Left hindlimb (tissue), 1 donor: ENCODE data around the gene USP17L20.
"Not testable (repeated sequence)": the region's sequence is repeated elsewhere in the genome, so short reads cannot be mapped to it uniquely, and the experiment has no call there.

Experiments
- DNase-seq: peaks from one replicate; pipeline ENCODE4 v3.0.0-alpha.2; 2018

The USP17L20 gene, protein sequence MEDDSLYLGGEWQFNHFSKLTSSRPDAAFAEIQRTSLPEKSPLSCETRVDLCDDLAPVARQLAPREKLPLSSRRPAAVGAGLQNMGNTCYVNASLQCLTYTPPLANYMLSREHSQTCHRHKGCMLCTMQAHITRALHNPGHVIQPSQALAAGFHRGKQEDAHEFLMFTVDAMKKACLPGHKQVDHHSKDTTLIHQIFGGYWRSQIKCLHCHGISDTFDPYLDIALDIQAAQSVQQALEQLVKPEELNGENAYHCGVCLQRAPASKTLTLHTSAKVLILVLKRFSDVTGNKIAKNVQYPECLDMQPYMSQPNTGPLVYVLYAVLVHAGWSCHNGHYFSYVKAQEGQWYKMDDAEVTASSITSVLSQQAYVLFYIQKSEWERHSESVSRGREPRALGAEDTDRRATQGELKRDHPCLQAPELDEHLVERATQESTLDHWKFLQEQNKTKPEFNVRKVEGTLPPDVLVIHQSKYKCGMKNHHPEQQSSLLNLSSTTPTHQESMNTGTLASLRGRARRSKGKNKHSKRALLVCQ

DNA sequence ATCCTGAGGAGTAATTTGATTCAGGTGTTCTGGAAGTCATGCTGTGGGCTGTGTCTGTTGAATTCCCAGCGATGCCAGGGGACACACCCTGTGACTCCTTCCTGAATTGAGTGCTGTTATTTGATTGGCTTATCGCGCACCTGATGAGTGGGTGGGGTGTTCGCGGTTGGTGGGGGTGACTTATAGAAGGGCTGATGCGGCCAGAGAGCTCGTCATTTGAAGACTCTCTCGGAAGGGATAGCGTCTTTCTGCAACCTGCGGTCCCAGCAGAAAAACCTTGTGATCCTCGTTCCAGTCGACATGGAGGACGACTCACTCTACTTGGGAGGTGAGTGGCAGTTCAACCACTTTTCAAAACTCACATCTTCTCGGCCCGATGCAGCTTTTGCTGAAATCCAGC, at the start of gene USP17L20:
Gene USP17L20 (plus strand): TSS at position 301 of the 400 bp plus-strand sequence. CDS start 0 bp downstream, at position 301.
- DNase-seq = not testable (repeated sequence)

DNA sequence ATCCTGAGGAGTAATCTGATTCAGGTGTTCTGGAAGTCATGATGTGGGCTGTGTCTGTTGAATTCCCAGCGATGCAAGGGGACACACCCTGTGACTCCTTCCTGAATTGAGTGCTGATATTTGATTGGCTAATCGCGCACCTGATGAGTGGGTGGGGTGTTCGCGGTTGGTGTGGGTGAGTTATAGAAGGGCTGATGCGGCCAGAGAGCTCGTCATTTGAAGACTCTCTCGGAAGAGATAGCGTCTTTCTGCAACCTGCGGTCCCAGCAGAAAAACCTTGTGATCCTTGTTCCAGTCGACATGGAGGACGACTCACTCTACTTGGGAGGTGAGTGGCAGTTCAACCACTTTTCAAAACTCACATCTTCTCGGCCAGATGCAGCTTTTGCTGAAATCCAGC, 47.6 kb upstream of the USP17L20 start, which contains the start of gene USP17L10:
Gene USP17L10 (plus strand): TSS at position 301 of the 400 bp plus-strand sequence. CDS start 0 bp downstream, at position 301.
- not testable (repeated sequence) for DNase-seq

DNA sequence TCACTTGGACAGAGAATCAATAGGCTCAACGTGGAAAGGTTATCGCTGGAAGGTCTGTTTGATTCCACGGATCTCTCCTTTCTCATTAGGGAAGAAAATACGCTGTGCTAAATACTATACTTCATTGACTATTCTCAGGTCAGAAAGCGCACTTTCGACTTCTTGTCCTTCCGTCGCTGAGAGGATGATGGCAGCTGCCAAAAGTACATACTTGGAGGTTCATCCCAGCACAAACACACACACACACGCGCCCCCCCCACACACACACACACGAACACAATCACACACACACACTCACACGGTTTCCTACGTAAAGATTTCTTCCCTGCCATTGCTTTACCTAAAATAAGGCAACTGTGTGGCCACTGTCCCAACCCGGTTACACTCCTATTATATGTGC, 43.2 kb upstream of the USP17L20 start:
- not testable (repeated sequence) for DNase-seq

DNA sequence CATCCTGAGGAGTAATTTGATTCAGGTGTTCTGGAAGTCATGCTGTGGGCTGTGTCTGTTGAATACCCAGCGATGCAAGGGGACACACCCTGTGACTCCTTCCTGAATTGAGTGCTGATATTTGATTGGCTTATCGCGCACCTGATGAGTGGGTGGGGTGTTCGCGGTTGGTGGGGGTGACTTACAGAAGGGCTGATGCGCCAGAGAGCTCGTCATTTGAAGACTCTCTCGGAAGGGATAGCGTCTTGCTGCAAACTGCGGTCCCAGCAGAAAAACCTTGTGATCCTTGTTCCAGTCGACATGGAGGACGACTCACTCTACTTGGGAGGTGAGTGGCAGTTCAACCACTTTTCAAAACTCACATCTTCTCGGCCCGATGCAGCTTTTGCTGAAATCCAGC, 42.8 kb upstream of the USP17L20 start, which contains the start of gene USP17L11:
Gene USP17L11 (plus strand): TSS at position 301 of the 400 bp plus-strand sequence. CDS start 0 bp downstream, at position 301.
- DNase-seq = not testable (repeated sequence)

DNA sequence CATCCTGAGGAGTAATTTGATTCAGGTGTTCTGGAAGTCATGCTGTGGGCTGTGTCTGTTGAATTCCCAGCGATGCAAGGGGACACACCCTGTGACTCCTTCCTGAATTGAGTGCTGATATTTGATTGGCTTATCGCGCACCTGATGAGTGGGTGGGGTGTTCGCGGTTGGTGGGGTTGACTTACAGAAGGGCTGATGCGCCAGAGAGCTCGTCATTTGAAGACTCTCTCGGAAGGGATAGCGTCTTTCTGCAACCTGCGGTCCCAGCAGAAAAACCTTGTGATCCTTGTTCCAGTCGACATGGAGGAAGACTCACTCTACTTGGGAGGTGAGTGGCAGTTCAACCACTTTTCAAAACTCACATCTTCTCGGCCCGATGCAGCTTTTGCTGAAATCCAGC, 38.1 kb upstream of the USP17L20 start, which contains the start of gene USP17L12:
Gene USP17L12 (plus strand): TSS at position 301 of the 400 bp plus-strand sequence. CDS start 0 bp downstream, at position 301.
- DNase-seq = not testable (repeated sequence)

DNA sequence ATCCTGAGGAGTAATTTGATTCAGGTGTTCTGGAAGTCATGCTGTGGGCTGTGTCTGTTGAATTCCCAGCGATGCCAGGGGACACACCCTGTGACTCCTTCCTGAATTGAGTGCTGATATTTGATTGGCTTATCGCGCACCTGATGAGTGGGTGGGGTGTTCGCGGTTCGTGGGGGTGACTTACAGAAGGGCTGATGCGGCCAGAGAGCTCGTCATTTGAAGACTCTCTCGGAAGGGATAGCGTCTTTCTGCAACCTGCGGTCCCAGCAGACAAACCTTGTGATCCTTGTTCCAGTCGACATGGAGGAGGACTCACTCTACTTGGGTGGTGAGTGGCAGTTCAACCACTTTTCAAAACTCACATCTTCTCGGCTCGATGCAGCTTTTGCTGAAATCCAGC, 33.3 kb upstream of the USP17L20 start, which contains the start of gene USP17L13:
Gene USP17L13 (plus strand): TSS at position 301 of the 400 bp plus-strand sequence. CDS start 0 bp downstream, at position 301.
- not testable (repeated sequence) for DNase-seq

DNA sequence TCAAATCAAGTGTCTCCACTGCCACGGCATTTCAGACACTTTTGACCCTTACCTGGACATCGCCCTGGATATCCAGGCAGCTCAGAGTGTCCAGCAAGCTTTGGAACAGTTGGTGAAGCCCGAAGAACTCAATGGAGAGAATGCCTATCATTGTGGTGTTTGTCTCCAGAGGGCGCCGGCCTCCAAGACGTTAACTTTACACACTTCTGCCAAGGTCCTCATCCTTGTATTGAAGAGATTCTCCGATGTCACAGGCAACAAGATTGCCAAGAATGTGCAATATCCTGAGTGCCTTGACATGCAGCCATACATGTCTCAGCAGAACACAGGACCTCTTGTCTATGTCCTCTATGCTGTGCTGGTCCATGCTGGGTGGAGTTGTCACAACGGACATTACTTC, 27.7 kb upstream of the USP17L20 start:
- not testable (repeated sequence) for DNase-seq

DNA sequence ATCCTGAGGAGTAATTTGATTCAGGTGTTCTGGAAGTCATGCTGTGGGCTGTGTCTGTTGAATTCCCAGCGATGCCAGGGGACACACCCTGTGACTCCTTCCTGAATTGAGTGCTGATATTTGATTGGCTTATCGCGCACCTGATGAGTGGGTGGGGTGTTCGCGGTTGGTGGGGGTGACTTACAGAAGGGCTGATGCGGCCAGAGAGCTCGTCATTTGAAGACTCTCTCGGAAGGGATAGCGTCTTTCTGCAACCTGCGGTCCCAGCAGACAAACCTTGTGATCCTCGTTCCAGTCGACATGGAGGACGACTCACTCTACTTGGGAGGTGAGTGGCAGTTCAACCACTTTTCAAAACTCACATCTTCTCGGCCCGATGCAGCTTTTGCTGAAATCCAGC, 23.8 kb upstream of the USP17L20 start, which contains the start of gene USP17L15:
Gene USP17L15 (plus strand): TSS at position 301 of the 400 bp plus-strand sequence. CDS start 0 bp downstream, at position 301.
- DNase-seq = not testable (repeated sequence)

DNA sequence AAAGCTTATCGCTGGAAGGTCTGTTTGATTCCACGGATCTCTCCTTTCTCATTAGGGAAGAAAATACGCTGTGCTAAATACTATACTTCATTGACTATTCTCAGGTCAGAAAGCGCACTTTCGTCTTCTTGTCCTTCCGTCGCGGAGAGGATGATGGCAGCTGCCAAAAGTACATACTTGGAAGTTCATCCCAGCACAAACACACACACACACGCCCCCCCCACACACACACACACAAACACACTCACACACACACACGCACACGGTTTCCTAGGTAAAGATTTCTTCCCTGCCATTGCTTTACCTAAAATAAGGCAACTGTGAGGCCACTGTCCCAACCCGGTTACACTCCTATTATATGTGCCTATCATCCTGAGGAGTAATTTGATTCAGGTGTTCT, 19.5 kb upstream of the USP17L20 start:
- not testable (repeated sequence) for DNase-seq

DNA sequence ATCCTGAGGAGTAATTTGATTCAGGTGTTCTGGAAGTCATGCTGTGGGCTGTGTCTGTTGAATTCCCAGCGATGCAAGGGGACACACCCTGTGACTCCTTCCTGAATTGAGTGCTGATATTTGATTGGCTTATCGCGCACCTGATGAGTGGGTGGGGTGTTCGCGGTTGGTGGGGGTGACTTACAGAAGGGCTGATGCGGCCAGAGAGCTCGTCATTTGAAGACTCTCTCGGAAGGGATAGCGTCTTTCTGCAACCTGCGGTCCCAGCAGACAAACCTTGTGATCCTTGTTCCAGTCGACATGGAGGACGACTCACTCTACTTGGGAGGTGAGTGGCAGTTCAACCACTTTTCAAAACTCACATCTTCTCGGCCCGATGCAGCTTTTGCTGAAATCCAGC, 14.3 kb upstream of the USP17L20 start, which contains the start of gene USP17L17:
Gene USP17L17 (plus strand): TSS at position 301 of the 400 bp plus-strand sequence. CDS start 0 bp downstream, at position 301.
- DNase-seq = not testable (repeated sequence)

DNA sequence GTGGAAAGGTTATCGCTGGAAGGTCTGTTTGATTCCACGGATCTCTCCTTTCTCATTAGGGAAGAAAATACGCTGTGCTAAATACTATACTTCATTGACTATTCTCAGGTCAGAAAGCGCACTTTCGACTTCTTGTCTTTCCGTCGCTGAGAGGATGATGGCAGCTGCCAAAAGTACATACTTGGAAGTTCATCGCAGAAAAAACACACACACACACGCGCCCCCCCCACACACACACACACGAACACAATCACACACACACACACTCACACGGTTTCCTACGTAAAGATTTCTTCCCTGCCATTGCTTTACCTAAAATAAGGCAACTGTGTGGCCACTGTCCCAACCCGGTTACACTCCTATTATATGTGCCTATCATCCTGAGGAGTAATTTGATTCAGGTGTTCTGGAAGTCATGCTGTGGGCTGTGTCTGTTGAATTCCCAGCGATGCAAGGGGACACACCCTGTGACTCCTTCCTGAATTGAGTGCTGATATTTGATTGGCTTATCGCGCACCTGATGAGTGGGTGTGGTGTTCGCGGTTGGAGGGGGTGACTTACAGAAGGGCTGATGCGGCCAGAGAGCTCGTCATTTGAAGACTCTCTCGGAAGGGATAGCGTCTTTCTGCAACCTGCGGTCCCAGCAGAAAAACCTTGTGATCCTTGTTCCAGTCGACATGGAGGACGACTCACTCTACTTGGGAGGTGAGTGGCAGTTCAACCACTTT, 9.8 kb upstream of the USP17L20 start, which contains the start of gene USP17L18:
Gene USP17L18 (plus strand): TSS at position 678 of the 728 bp plus-strand sequence. CDS start 0 bp downstream, at position 678.
- DNase-seq = not testable (repeated sequence)

DNA sequence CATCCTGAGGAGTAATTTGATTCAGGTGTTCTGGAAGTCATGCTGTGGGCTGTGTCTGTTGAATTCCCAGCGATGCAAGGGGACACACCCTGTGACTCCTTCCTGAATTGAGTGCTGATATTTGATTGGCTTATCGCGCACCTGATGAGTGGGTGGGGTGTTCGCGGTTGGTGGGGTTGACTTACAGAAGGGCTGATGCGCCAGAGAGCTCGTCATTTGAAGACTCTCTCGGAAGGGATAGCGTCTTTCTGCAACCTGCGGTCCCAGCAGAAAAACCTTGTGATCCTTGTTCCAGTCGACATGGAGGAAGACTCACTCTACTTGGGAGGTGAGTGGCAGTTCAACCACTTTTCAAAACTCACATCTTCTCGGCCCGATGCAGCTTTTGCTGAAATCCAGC, 4.8 kb upstream of the USP17L20 start, which contains the start of gene USP17L19:
Gene USP17L19 (plus strand): TSS at position 301 of the 400 bp plus-strand sequence. CDS start 0 bp downstream, at position 301.
- DNase-seq = not testable (repeated sequence)

DNA sequence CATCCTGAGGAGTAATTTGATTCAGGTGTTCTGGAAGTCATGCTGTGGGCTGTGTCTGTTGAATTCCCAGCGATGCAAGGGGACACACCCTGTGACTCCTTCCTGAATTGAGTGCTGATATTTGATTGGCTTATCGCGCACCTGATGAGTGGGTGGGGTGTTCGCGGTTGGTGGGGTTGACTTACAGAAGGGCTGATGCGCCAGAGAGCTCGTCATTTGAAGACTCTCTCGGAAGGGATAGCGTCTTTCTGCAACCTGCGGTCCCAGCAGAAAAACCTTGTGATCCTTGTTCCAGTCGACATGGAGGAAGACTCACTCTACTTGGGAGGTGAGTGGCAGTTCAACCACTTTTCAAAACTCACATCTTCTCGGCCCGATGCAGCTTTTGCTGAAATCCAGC, 4.6 kb downstream of the USP17L20 start, which contains the start of gene USP17L21:
Gene USP17L21 (plus strand): TSS at position 301 of the 400 bp plus-strand sequence. CDS start 0 bp downstream, at position 301.
- not testable (repeated sequence) for DNase-seq

DNA sequence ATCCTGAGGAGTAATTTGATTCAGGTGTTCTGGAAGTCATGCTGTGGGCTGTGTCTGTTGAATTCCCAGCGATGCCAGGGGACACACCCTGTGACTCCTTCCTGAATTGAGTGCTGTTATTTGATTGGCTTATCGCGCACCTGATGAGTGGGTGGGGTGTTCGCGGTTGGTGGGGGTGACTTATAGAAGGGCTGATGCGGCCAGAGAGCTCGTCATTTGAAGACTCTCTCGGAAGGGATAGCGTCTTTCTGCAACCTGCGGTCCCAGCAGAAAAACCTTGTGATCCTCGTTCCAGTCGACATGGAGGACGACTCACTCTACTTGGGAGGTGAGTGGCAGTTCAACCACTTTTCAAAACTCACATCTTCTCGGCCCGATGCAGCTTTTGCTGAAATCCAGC, 9.4 kb downstream of the USP17L20 start, which contains the start of gene USP17L22:
Gene USP17L22 (plus strand): TSS at position 301 of the 400 bp plus-strand sequence. CDS start 0 bp downstream, at position 301.
- DNase-seq = not testable (repeated sequence)

DNA sequence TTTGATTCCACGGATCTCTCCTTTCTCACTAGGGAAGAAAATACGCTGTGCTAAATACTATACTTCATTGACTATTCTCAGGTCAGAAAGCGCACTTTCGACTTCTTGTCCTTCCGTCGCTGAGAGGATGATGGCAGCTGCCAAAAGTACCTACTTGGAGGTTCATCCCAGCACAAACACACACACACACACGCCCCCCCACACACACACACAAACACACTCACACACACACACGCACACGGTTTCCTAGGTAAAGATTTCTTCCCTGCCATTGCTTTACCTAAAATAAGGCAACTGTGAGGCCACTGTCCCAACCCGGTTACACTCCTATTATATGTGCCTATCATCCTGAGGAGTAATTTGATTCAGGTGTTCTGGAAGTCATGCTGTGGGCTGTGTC, 13.8 kb downstream of the USP17L20 start:
- DNase-seq = not testable (repeated sequence)
